LNCAP (cell line): ENCODE measurements around the gene MRTFA.

ENCODE experiments used
- TF ChIP-seq, protein P1 (sequence below): fragments of 450-650 bp; IDR thresholded peaks from 2 replicates; pipeline ENCODE4 v1.5.1; 2017; ENCODE audit warnings: mild to moderate bottlenecking

The MRTFA gene

DNA sequence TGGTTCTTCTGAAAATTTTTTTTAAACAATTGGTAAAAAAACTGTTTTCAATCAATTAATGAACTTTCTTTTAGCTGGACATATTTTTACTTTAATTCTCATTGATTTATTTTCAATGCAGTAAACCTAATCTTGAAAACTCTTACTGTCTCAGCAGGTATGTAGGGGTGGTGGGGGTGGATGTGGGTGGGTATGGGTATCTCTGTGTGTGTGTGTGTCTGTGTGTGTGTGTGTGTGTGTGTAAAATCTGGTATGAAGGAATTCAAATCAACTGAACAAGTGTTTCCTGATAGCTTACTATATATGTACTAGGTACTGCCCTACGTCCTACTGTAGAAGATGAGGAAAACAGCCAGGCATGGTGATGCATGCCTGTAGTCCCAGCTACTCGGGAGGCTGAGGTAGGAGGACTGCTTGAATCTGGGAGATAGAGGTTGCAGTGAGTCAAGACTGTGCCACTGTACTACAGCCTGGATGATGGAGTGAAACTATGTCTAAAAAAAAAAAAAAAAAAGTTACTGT, 75.5 kb downstream of the MRTFA start:
- TF ChIP-seq, protein P1, sequence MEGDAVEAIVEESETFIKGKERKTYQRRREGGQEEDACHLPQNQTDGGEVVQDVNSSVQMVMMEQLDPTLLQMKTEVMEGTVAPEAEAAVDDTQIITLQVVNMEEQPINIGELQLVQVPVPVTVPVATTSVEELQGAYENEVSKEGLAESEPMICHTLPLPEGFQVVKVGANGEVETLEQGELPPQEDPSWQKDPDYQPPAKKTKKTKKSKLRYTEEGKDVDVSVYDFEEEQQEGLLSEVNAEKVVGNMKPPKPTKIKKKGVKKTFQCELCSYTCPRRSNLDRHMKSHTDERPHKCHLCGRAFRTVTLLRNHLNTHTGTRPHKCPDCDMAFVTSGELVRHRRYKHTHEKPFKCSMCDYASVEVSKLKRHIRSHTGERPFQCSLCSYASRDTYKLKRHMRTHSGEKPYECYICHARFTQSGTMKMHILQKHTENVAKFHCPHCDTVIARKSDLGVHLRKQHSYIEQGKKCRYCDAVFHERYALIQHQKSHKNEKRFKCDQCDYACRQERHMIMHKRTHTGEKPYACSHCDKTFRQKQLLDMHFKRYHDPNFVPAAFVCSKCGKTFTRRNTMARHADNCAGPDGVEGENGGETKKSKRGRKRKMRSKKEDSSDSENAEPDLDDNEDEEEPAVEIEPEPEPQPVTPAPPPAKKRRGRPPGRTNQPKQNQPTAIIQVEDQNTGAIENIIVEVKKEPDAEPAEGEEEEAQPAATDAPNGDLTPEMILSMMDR: no peak

- TF ChIP-seq, protein P1: no peak
Measured at GRCh38 chr22:40560551-40560950, 76.0 kb downstream of the MRTFA start.

DNA sequence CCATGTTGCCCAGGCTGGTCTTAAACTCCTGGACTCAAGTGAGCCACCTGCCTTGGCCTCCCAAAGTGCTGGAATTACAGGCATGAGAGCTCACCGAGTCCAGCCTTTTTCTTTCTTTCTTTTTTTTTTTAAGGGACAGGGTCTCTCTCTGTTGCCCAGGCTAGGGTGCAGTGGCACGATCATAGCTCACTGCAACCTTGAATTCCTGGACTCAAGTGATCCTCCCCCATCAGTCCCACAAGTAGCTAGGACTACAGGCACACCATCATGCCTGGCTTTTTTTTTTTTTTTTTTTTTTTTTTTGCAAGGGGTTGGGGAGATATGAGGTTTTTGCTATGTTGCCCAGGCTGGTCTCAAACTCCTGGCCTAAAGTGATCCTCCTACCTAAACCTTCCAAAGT, 78.5 kb downstream of the MRTFA start:
- TF ChIP-seq, protein P1: no peak

DNA sequence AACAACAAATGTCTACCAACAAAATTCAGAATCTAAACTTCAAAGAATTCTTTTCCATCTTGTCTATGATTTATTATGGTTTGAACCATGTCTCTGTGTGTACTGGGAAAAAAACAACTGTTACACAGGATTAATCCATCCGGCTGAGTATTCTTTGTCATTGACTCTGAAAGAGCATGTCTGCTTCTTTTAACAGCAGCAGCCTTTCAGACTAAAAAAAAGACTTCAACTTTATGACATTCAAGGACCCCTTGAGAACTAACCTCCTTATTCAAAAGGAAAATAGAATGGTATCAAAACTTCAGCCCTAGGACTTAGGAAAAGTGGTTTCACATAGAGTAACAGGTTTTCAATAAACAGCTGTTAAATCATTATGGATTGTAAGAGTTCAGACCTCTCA, 79.9 kb downstream of the MRTFA start:
- TF ChIP-seq, protein P1: no peak

GRCh38 chr22:40553014-40553554, 83.4 kb downstream of the MRTFA start:
- TF ChIP-seq, protein P1: no peak

DNA sequence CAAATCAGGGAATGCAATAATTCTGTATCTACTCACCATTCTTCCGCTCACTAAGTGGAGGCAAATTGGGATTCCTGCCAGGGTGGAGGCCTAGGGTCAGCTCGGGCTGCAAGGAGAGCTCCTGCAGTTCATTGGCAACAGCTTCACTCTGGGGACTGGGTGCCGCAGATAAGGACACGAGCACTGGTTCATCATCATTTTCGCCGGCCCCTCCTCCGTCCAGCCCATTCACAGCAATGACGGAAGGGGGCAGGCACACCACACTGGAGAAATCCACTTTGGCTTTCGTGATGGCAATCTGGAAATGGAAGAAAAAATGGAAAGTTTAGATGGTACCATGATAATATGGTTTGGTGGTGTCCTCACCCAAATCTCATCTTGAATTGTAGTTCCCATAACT, 84.4 kb downstream of the MRTFA start:
- TF ChIP-seq, protein P1: no peak

DNA sequence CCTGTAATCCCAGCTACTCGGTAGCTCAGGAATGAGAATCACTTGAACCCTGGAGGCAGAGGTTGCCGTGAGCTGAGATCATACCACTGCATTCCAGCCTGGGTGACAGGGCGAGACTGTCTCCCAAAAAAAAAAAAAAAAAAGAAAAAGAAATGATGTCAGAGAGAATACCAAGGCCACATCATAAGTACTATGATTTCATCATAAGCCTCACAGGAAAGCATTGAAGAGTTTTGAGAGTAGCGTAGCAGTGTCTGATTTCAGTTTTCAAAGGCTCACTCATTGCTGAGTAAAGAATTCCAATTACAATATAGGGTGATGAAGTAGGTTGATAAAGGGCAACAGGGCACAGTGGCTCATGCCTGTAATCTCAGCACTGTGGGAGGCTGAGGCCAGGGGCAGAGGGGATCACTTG, 88.8 kb downstream of the MRTFA start:
- TF ChIP-seq, protein P1: no peak

- TF ChIP-seq, protein P1: no peak
Measured at GRCh38 chr22:40544758-40545157, 91.8 kb downstream of the MRTFA start.
